Esophagus squamous epithelium (tissue), 4 donors: ENCODE results near the gene ZNF709.

ENCODE experiments used
- CTCF ChIP-seq, 6 experiments: fragments of 450-650 bp in 4 of 6; fragments of 200-600 bp in 2 of 6; sonication (generic) in 2 of 6; IDR thresholded peaks; one replicate each; pipeline ENCODE4 v1.5.1; 2016 to 2019; ENCODE audit warnings: antibody characterized with exemption in 6 of 6, mild to moderate bottlenecking in 4 of 6, moderate library complexity in 4 of 6
- POLR2A ChIP-seq, 4 donors: fragments of 450-650 bp; IDR thresholded peaks; one replicate each; pipeline ENCODE4 v1.6.1; 2017; ENCODE audit warnings: antibody characterized with exemption in 4 of 4, mild to moderate bottlenecking in 4 of 4, moderate library complexity in 3 of 4

DNA sequence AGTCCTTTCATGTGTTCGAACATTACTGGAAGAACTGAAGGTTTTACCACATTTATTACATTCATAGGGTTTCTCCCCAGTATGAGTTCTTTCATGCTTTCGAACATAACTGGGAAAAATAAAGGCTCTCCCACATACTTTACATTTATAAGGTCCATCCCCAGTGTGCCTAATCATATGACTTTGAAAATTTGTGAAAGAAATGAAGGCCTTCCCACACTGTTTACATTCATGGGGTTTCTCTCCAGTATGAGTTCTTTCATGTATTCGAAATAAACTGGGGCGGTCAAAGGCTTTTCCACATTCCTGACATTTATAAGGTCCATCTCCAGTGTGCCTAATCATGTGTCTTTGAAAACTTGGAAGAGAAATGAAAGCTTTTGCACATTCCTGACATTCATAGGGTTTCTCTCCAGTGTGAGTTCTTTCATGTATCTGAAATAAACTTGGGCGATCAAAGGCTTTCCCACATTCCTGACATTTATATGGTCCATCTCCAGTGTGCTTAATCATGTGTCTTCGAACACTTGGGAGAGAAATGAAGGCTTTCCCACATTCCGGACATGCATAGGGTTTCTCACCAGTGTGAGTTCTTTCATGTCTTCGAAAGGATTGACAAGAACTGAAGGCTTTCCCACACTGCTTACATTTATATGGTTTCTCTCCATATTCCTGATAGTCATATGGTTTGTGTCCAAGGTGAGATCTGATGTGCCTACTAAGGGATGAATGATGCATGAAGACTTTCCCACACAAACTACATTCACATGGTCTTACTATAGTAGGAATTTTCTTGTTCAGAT, 42.6 kb upstream of the ZNF709 start:
- no peak for TF ChIP-seq CTCF (IDR thresholded peaks at IDR 0.05)
- TF ChIP-seq POLR2A (IDR thresholded peaks at IDR 0.05) = no peak
